OCI-LY3 (cell line): ENCODE measurements around the gene KRTAP4-2.

Experiments used
- H2AFZ ChIP-seq: fragments of 200-600, 300-600 bp; shearing (Covaris generic); 2 replicates; pipeline ENCODE4 v1.6.0; 2014; ENCODE audit warnings: antibody characterized with exemption, low read depth, low read length
- H3K27ac ChIP-seq: fragments of 200-600, 300-600 bp; sonication (generic); 2 replicates; pipeline ENCODE4 v1.5.1; 2014; ENCODE audit warnings: mild to moderate bottlenecking, low read length, moderate library complexity, mixed read lengths
- H3K27me3 ChIP-seq: fragments of 200-600, 300-600 bp; sonication (generic); 2 replicates; pipeline ENCODE4 v1.6.1; 2014; ENCODE audit warnings: low read depth, low read length, mixed read lengths
- H3K36me3 ChIP-seq: fragments of 200-600, 300-600 bp; sonication (generic); replicated peaks from 2 replicates; pipeline ENCODE3; 2014; ENCODE audit warnings: low read depth, low read length, mixed read lengths
- H3K4me1 ChIP-seq: fragments of 300-600, 200-600 bp; sonication (generic); 2 replicates; pipeline ENCODE4 v1.6.1; 2014; ENCODE audit warnings: low read length, mixed read lengths
- H3K4me2 ChIP-seq: fragments of 200-600, 300-600 bp; sonication (generic); 2 replicates; pipeline ENCODE4 v1.6.1; 2014; ENCODE audit warnings: low read length, mixed read lengths
- H3K4me3 ChIP-seq: fragments of 300-600, 200-600 bp; sonication (generic); 2 replicates; pipeline ENCODE4 v1.5.1; 2014; ENCODE audit warnings: antibody characterized with exemption, mild to moderate bottlenecking, low read length, moderate library complexity
- H3K79me2 ChIP-seq: fragments of 300-600, 200-600 bp; shearing (Covaris generic); 2 replicates; pipeline ENCODE4 v1.6.1; 2014; ENCODE audit warnings: mild to moderate bottlenecking, low read length, mixed read lengths
- H3K9ac ChIP-seq: fragments of 300-600, 200-600 bp; shearing (Covaris generic); 2 replicates; pipeline ENCODE4 v1.6.0; 2014; ENCODE audit warnings: mild to moderate bottlenecking, low read length, moderate library complexity
- H3K9me3 ChIP-seq: fragments of 200-600, 300-600 bp; shearing (Covaris generic); 2 replicates; pipeline ENCODE4 v1.6.1; 2014; ENCODE audit warnings: low read length, mixed read lengths; ENCODE audit not compliant: insufficient read depth
- H4K20me1 ChIP-seq: fragments of 200-600, 300-600 bp; sonication (generic); 2 replicates; pipeline ENCODE4 v1.6.1; 2016; ENCODE audit warnings: low read length, mixed read lengths; ENCODE audit not compliant: insufficient read depth
- CTCF ChIP-seq: fragments of 200-600, 300-600 bp; sonication (generic); IDR thresholded peaks from 2 replicates; pipeline ENCODE4 v1.5.1; 2014; ENCODE audit warnings: antibody characterized with exemption, low read length, low read depth
- EZH2phosphoT487 ChIP-seq: fragments of 200-600 bp; shearing (Covaris generic); IDR thresholded peaks from 2 replicates; pipeline ENCODE4 v1.6.1; 2018; ENCODE audit warnings: antibody characterized with exemption, mixed run types, low read depth

Gene KRTAP4-2

DNA sequence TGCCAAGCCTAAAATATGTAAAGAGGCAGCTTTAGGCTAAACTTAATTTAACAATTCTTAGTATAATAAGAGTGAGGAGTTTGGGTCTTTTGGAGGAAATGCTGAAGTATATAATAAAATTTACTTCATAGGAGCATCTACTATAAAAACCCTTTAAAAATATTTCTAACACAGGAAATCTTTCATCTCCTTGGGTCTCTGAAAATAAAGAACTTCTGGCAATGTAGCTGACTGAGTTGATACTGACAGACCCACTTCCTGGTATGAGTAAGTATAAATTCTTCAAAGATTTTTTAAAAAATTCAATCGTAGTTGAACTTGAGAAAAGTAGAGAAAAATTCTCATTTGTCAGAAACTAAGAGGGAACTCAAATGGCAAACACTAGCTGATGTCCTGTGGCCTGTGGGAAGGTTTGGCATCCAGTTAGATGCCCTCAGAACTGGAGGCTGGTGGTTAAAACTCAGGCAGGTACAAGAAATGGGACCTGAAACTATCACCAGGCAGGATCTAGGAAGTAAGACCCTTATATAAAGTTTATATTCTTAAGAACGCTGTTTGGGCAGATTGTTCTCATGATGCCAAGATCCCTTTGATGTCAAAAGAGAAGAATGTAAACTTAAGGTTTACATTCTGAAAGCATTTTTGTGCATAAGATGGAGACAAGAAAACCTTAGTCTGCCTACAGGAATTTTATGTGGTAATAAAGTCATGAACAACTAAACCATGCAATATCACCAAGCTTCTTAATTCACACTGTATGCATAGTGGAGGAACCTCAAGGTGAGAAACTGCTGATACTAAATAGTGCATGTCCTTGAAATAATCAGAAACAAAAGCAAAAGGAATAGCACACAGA is 43.9 kb downstream of the KRTAP4-2 start:
- no peaks in the 10 kb centered on the region for H3K4me1 ChIP-seq
- H3K27ac ChIP-seq, result no peak overlapping the region
- H3K4me2 ChIP-seq, result no peak overlapping the region
- no peaks in the 10 kb centered on the region for H3K36me3 ChIP-seq
- H3K27me3 ChIP-seq, result peaks cover 15% of the 10 kb centered on the region
- no peak overlapping the region for H3K9ac ChIP-seq
- H2AFZ ChIP-seq, result no peak overlapping the region
- TF ChIP-seq CTCF (no peak), EZH2phosphoT487 (no peak)
- H4K20me1 ChIP-seq, result no peaks in the 10 kb centered on the region
- H3K79me2 ChIP-seq, result no peaks in the 10 kb centered on the region
- H3K9me3 ChIP-seq, result no peaks in the 10 kb centered on the region
- no peak overlapping the region for H3K4me3 ChIP-seq

- no peak overlapping the region for H3K27ac ChIP-seq
- no peaks in the 10 kb centered on the region for H3K4me1 ChIP-seq
- H4K20me1 ChIP-seq, result no peaks in the 10 kb centered on the region
- H2AFZ ChIP-seq, result no peak overlapping the region
- peaks cover 15% of the 10 kb centered on the region for H3K27me3 ChIP-seq
- H3K4me3 ChIP-seq, result no peak overlapping the region
- no peaks in the 10 kb centered on the region for H3K9me3 ChIP-seq
- H3K4me2 ChIP-seq, result no peak overlapping the region
- H3K36me3 ChIP-seq, result no peaks in the 10 kb centered on the region
- no peak overlapping the region for H3K9ac ChIP-seq
- TF ChIP-seq EZH2phosphoT487 (no peak), CTCF (no peak)
- H3K79me2 ChIP-seq, result no peaks in the 10 kb centered on the region
Measured at GRCh38 chr17:41131979-41132378, 46.0 kb downstream of the KRTAP4-2 start.
